Activated CD8-positive, alpha-beta memory T cell treated with anti-CD3 and anti-CD28 coated beads, Interleukin-2, amount 10 ng/mL, durations not matched to agents 7 days and 5 days (primary cell): Measurements from ENCODE around the gene MYO1G. TPM values are rescaled to one million over a fixed set of nuclear protein-coding genes. Genes with fewer than 3 reads are reported as not detected.

Experiments used
- ATAC-seq: fragments of 150-1000 bp; cut with Tn5 transposase; one replicate; pipeline ENCODE4 v1.10.0; 2021; ENCODE audit warnings: moderate library complexity
- CTCF ChIA-PET: fragments of 350-600 bp; sonication (Branson Sonifier 250); formaldehyde crosslinking; loops from one replicate; lab custom pipeline; 2021; ENCODE audit warnings: antibody characterized with exemption; lab: Charles Lee
- DNase-seq: peaks from one replicate; pipeline ENCODE4 v3.0.0-alpha.2; 2020
- H3K27ac Mint-ChIP-seq: one replicate; pipeline ENCODE4 v1.8.0; 2021; ENCODE audit warnings: mild to moderate bottlenecking, mixed read lengths
- H3K27me3 Mint-ChIP-seq: one replicate; pipeline ENCODE4 v1.8.0; 2021; ENCODE audit warnings: mixed read lengths
- H3K36me3 Mint-ChIP-seq: one replicate; pipeline ENCODE4 v1.8.0; 2021; ENCODE audit warnings: mild to moderate bottlenecking, mixed read lengths
- H3K4me1 Mint-ChIP-seq: one replicate; pipeline ENCODE4 v1.8.0; 2021; ENCODE audit warnings: mixed read lengths
- H3K4me3 Mint-ChIP-seq: one replicate; pipeline ENCODE4 v1.8.0; 2021; ENCODE audit warnings: mild to moderate bottlenecking, moderate library complexity, mixed read lengths
- H3K9me3 Mint-ChIP-seq: one replicate; pipeline ENCODE4 v1.8.0; 2022; ENCODE audit warnings: low read depth, mixed read lengths
- total RNA-seq, 2 experiments: library from RNA; stranded (reverse); gene quantifications; one replicate each; pipeline ENCODE4 v1.2.3, GENCODE V29; 2021

Gene MYO1G
- total RNA-seq, 2 experiments from 2014 or later, result 502 to 567 TPM

DNA sequence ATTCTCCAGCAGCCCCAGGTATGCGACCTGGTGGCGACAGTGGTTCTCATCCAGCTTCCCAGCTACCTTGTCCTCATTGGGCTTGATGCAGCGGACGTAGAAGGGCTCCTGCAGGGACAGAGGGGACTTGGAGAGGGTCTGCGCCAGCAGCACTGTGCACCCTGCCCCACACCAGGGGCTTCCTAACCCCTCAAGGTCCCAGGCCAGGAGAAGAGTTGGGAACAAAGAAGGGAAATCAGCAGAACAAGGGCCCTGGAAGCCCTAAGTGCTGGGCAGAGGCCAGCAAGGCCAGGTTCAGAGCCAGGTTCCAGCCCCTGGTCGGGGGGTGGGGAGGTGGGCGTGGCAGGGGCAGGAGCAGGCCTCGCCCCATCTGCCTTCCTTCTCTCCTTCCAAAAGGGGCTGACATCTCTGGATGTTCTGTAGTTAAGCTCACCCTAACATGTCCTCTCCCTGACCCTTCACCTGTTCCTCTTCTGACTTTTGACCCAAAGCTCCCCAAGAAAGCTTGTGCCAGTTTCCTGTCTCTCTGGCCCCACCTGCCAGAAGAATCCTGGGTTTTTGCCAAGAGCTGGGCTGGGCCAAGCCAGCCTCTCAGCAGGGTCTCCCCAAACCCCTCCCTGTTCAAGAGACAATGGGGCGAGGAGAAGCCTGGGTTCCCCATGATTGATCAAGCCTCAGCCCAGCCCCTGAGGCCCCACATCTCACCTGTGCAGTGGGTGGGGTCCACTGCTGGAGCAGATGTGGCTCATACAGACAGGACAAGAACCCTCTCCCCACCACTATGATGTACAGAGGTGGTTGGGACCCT is 11.9 kb downstream of the MYO1G start:
- CTCF ChIA-PET, result interaction anchor here (0.9 kb wide), 1 partner anchor 12 kb away, joined by 3 read pairs; the partner anchor contains the start of gene MYO1G
- Mint-ChIP-seq H3K4me3 (no peak overlapping the region), H3K9me3 (no peaks in the 10 kb centered on the region), H3K4me1 (peaks cover 16% of the 10 kb centered on the region), H3K27ac (peak overlapping the region; percentile 15), H3K36me3 (peaks cover 60% of the 10 kb centered on the region), H3K27me3 (no peaks in the 10 kb centered on the region)
- DNase-seq (peak; percentile 37), ATAC-seq (no peak)

DNA sequence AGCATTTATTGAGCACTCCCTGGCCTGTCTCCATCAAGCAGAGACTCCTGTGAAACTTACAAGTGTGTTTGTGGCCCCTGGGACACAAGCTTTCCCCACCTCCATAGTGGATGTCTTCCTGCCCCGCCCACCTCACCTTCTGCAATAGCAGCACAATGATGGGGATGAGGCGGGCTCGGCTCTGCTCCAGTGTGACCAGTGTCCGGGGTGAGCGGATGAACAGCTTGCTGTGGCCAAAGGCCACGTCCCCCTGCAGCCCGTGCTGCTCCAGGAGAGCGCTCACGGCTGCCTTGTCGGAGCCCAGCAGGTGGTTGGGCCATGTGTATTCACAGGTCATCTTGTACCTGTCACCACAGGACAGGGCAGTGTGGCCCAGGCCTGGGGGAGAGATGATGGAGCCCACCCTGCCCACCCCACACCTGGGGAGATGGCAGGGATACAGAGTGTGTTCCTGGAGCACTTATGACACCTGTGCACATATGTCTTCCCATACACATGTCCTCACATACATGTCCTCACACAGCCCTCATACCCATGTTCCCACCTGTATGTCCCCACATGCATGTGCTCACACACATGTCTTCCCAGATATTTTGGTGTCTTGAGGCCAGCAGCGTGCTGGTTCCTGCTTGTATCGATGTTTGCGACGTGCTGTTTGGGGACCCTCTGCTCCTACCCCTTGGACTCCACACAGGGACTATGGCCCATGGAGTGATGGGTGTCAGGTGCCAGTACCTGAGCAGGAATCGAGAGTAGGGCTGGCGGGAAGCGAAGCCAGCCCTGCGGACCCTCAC is 12.7 kb downstream of the MYO1G start:
- Mint-ChIP-seq H3K36me3 (peaks cover 55% of the 10 kb centered on the region), H3K9me3 (no peaks in the 10 kb centered on the region), H3K27me3 (no peaks in the 10 kb centered on the region), H3K4me1 (peaks cover 12% of the 10 kb centered on the region), H3K4me3 (no peak overlapping the region), H3K27ac (peak overlapping the region; percentile 40)
- CTCF ChIA-PET, result interaction anchor here (1.0 to 1.1 kb wide), 2 partner anchors 9 to 171 kb away, joined by 4 to 5 read pairs; no protein-coding TSS in a partner anchor
- ATAC-seq (no peak), DNase-seq (no peak)

DNA sequence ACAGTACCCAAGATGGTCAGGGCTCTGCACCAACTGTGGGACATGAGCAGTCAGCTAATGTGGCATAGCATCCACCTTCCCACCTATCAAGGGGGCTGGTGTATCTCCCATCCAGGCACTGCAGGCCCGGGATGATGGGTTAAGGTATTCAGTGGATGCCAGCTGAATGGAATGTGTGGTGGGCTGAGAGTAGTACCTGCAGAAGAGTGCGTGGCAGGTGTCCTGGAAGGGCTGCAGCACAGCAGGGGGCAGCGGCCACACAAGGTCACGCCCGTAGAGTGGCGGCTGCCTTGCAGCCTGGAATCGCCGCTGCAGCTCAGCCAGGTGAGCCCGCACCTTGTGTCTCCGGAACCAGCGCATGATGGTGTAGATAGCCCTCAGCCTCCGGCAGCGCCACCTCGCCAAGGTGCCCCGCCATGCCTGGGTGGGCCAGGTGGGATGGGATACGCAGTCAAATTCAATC is 13.3 kb downstream of the MYO1G start:
- Mint-ChIP-seq H3K27me3 (no peaks in the 10 kb centered on the region), H3K9me3 (no peaks in the 10 kb centered on the region), H3K36me3 (peaks cover 51% of the 10 kb centered on the region), H3K27ac (no peak overlapping the region), H3K4me3 (no peak overlapping the region), H3K4me1 (peaks cover 11% of the 10 kb centered on the region)
- no peak for ATAC-seq
- DNase-seq, result no peak
- CTCF ChIA-PET, result interaction anchor here (1.0 to 1.7 kb wide), 3 partner anchors 10 to 171 kb away, joined by 4 to 5 read pairs (median 4); no protein-coding TSS in a partner anchor

DNA sequence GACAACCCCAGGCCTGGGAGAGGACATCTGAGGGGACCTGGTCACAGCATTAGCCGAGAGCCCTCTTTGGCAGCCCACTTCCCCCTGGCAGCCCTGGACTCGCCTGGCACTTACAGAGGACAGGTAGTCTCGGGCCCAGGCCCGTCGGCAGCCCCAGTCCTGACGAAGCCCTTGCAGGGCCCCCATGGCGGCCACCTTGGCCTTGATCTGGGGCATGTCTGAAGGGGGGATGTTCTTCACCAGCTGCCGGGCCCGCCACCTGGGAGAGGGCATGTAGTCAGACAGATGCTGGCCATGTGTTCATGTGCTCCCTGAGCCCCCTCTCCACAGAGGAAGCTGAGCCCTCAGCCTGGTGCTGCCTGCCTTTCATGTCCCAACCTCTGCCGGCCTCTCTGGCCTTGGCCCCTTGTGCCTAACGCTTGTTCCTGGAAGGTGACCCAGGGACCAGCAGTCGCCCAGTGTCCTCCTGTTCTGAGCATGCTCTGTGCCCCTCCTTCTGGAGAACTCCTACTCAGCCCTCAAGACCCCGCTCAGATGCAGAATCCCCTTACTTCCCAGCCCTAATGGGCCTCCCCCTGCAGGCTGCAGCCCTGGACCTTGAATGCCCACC is 13.9 kb downstream of the MYO1G start:
- CTCF ChIA-PET, result interaction anchor here (0.7 to 2.2 kb wide), 5 partner anchors 8 to 172 kb away, joined by 3 to 5 read pairs (median 5); no protein-coding TSS in a partner anchor
- no peak for DNase-seq
- Mint-ChIP-seq H3K4me1 (peaks cover 16% of the 10 kb centered on the region), H3K36me3 (peaks cover 48% of the 10 kb centered on the region), H3K9me3 (no peaks in the 10 kb centered on the region), H3K4me3 (no peak overlapping the region), H3K27me3 (no peaks in the 10 kb centered on the region), H3K27ac (no peak overlapping the region)
- ATAC-seq, result no peak

DNA sequence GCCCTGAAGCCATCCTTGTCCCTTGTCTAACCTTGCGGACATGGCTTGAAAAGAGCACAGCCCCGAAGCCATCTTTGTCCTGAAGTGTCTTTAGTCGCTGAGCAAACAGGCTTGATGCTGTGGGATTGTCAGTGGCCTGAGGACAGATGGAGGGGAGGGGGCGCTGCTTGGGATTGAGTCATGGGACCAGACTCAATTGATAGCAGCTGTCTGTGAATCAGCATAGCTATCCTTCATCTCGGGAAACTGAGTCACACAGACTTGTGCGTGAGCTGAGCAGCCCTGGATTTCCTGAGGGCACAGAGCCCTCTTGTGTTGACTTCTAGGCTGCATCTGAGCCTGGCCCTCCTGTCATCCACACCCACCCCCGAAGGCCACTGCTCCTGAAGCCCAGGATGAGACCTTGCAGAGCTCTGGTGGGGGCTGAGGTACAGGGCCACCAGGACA is 14.4 kb downstream of the MYO1G start:
- DNase-seq (no peak), ATAC-seq (peak; percentile 11)
- Mint-ChIP-seq H3K36me3 (peaks cover 48% of the 10 kb centered on the region), H3K27ac (no peak overlapping the region), H3K9me3 (no peaks in the 10 kb centered on the region), H3K4me3 (no peak overlapping the region), H3K27me3 (no peaks in the 10 kb centered on the region), H3K4me1 (peaks cover 22% of the 10 kb centered on the region)
- CTCF ChIA-PET, result interaction anchor here (0.7 to 2.2 kb wide), 4 partner anchors 8 to 171 kb away, joined by 3 to 5 read pairs (median 4); no protein-coding TSS in a partner anchor

DNA sequence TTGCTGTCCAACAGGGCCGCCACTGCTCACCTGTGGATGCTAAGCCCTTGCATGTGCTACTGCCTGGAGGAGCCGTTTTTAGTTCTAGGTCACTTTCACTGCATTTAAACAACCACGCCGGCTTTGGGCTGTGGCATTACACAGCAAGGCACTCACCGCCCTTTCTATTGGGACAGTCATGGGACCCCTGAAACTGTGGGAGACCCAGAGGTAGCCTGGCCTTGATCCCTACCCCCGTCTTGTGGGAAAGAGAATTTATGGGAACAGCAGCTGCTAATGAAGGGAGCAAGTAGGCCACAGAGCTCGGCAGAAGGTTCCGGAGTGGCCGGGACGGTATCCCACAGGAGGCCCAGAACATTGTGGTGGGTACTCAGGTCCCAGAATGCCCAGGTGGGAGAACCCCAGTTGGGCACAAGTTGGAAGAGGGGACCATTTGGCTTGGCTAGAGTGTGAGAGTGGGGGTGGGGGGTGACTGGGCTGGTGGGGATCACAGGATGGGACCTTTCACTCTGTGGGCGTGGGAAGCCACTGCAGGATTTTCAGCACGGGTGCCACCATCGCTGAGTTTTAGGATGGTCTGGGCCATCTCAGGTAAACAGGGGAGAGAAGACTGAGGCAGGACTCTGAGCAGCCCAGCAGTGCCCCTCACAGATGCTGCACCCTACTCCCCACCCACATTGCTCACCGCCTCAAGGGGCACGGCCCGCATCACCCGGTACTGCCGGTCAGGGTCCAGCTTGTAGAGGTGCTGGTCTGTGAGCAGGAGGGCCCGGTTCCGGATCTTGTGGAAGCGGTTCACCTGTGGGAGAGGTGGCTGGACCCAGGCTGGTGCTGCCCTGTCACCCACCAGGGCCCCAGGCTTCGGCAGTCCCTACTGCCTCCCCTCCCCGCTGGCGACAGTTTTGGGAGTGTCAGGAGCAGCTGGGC is 15.2 kb downstream of the MYO1G start:
- Mint-ChIP-seq H3K9me3 (no peaks in the 10 kb centered on the region), H3K27me3 (no peaks in the 10 kb centered on the region), H3K4me3 (no peak overlapping the region), H3K36me3 (peaks cover 43% of the 10 kb centered on the region), H3K4me1 (peaks cover 26% of the 10 kb centered on the region), H3K27ac (no peak overlapping the region)
- DNase-seq, result peak; percentile 42
- no peak for ATAC-seq
- CTCF ChIA-PET, result interaction anchor here (0.7 to 2.2 kb wide), 4 partner anchors 9 to 172 kb away, joined by 3 to 5 read pairs (median 4); no protein-coding TSS in a partner anchor

DNA sequence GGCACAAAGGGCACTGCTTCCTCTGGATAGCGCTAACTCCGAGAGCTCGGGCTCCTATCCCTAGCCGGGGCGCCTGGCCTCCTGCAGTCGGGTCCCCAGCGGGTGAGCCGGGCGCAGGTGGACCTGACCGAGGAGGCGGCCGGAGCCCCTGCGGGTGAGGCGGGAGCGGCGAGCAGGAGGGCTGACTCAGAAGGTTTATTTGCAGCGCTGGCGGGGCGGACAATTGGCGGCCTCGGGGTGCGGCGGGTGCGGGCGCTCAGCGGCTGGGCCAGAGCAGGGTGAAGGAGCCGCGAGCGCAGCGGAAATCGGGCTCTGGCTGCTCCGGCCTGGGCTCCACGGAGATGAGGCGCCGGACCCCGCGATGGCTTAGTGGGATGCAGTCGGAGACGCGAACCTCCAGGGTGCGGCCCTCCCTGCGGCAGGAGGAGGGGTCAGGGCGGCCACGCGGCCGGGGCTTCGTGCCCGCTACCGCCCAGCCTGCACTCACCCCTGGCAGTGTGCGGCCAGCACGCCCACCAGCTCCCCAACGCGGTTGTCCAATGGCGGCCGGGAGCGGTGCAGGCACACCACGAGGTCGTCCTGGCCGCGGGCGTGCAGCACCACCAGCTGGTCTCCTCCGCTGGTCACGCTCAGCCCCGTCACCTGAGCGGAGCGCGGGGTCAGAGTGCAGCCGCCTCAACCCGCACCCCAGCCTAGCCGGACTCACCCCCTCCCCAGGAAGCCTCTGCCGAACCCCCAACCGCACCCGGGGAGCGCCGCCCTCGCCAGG is 16.1 kb downstream of the MYO1G start:
- ATAC-seq (no peak), DNase-seq (peak; percentile 43)
- Mint-ChIP-seq H3K27me3 (no peaks in the 10 kb centered on the region), H3K9me3 (no peaks in the 10 kb centered on the region), H3K4me3 (no peak overlapping the region), H3K36me3 (peaks cover 34% of the 10 kb centered on the region), H3K27ac (no peak overlapping the region), H3K4me1 (peaks cover 22% of the 10 kb centered on the region)
- CTCF ChIA-PET, result interaction anchor here (2.2 kb wide), 1 partner anchor 173 kb away, joined by 5 read pairs; no protein-coding TSS in a partner anchor

DNA sequence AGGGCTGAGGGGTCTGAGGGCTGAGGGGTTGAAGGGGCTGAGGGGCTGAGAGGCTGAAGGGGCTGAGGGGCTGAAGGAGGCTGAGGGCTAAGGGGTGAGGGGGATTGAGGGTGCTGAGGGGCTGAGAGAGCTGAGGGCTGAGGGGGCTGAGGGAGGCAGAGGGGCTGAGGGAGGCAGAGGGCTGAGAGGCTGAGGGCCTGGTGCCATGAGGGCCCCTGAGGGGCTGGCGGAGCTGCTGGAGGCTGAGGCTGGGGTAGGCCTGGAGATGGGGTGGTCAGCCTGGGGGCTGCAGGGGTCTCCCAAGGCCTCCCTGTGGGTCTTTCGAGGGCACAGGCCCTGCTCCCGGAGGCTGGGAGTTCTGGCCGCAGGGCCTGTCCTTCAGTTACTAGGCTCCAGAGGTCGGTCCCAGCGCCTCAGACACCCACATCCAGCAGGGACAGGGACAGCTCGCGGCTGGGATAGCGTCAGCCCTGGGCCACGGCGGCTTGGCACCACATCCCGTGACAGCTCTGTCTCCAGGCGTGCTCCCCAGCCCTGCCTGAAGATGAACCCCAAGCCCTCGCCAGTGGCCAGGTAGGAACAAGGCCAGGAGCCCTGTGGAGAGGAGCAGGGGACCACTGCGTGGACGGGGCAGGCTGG is 16.9 kb downstream of the MYO1G start:
- no peak overlapping the region for H3K27ac Mint-ChIP-seq
- no peak overlapping the region for H3K4me3 Mint-ChIP-seq
- H3K27me3 Mint-ChIP-seq, result no peaks in the 10 kb centered on the region
- no peaks in the 10 kb centered on the region for H3K9me3 Mint-ChIP-seq
- DNase-seq, result peak; percentile 63
- CTCF ChIA-PET, result interaction anchor here (1.0 kb wide), 1 partner anchor 12 kb away, joined by 4 read pairs; no protein-coding TSS in a partner anchor
- H3K4me1 Mint-ChIP-seq, result peaks cover 22% of the 10 kb centered on the region
- H3K36me3 Mint-ChIP-seq, result peaks cover 28% of the 10 kb centered on the region
- peak; percentile 14 for ATAC-seq

DNA sequence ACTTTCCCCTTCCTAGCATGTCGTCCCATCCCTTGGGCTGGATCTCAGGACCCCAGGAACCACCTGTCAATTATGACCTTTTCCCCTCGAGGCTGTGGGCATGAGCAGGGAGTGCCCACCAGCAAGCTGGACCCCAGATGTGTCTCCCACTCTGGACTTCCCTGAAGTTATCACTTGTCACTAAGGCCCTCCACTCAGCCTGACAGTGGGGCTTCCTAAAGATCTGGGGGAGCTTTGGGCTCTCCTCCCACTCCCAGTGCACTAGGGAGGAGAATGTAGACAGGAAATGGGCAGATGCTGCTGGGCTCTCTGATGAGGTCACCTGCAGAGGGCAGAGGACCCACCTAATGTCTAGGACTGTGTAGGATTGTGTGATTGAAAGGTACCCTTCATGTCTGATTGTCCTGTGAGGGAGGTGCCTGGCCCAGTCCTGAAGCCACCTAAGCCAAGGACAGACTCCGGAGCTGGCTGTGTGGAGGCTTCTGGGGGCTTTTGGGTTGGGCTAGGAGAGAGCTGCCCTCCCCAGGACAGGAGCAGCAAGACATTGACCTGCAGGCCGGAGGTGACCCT is 18.7 kb downstream of the MYO1G start:
- Mint-ChIP-seq H3K27me3 (no peaks in the 10 kb centered on the region), H3K4me1 (peaks cover 19% of the 10 kb centered on the region), H3K4me3 (no peak overlapping the region), H3K27ac (peak overlapping the region; percentile 58), H3K36me3 (peaks cover 13% of the 10 kb centered on the region), H3K9me3 (no peaks in the 10 kb centered on the region)
- ATAC-seq (no peak), DNase-seq (peak; percentile 43)
- CTCF ChIA-PET, result no interaction called here

DNA sequence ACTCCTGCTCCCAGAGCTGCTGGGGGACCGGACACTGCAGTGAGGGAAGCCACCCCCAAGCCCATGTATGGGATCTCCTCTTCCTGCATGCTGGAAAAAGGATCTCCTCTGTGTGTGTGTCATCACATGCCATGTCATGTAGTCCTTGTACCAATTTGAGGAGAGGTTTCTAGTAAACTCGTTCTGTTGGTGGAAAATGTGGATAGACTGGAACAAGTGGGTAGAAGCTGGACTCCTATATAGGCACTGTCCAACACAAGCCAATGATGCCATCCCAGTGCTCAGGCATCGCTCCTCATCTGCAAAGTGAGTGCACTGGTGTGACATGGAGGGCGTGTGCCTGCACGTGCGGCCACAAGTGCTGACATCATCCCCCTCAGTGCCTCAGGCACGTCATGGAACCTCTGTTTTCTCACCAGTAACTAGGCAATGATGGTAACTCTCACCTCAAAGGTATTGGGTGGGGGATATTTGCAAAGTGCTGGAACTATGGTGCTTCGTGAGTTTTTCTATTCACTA is 19.3 kb downstream of the MYO1G start:
- DNase-seq, result peak; percentile 81
- Mint-ChIP-seq H3K4me3 (no peak overlapping the region), H3K9me3 (no peaks in the 10 kb centered on the region), H3K4me1 (peaks cover 19% of the 10 kb centered on the region), H3K27ac (peak overlapping the region; percentile 58), H3K36me3 (peaks cover 13% of the 10 kb centered on the region), H3K27me3 (peaks cover 5% of the 10 kb centered on the region)
- ATAC-seq, result peak; percentile 56
- CTCF ChIA-PET, result no interaction called here
